SK-N-SH treated with all-trans-retinoic acid at 6 μM for 48 hours (cell line): ENCODE results near the gene CES5A.

Experiments used
- ATAC-seq: fragments of 200-7000 bp; cut with Tn5 transposase; 3 replicates; pipeline ENCODE4 v1.9.1; 2020; ENCODE audit warnings: mild to moderate bottlenecking, moderate library complexity
- ARNTL ChIP-seq: fragments of 450-650 bp; formaldehyde crosslinking; IDR thresholded peaks from 2 replicates; pipeline ENCODE4 v1.5.0; 2020; ENCODE audit warnings: low read depth, mild to moderate bottlenecking, moderate library complexity, borderline replicate concordance
- ESRRG ChIP-seq: fragments of 250-450 bp; sonication (Bioruptor Pico); IDR thresholded peaks from 2 replicates; pipeline ENCODE4 v1.6.1; 2021; ENCODE audit warnings: mild to moderate bottlenecking
- GLIS3 ChIP-seq: fragments of 250-450 bp; sonication (Bioruptor Pico); IDR thresholded peaks from 2 replicates; pipeline ENCODE4 v1.5.0; 2020; ENCODE audit warnings: mild to moderate bottlenecking, moderate library complexity
- ISL1 ChIP-seq: fragments of 250-450 bp; sonication (Bioruptor Pico); IDR thresholded peaks from 2 replicates; pipeline ENCODE4 v2.1.2; 2022; ENCODE audit warnings: mild to moderate bottlenecking, moderate library complexity
- PPARA ChIP-seq: fragments of 250-450 bp; sonication (Bioruptor Pico); IDR thresholded peaks from 2 replicates; pipeline ENCODE4 v1.5.0; 2020; ENCODE audit warnings: mild to moderate bottlenecking, borderline replicate concordance
- RARB ChIP-seq: fragments of 250-450 bp; sonication (Bioruptor Pico); IDR thresholded peaks from 2 replicates; pipeline ENCODE4 v1.8.0; 2021; ENCODE audit warnings: mild to moderate bottlenecking, moderate library complexity
- SNAI2 ChIP-seq: fragments of 250-450 bp; sonication (Bioruptor Pico); IDR thresholded peaks from 2 replicates; pipeline ENCODE4 v1.5.0; 2020; ENCODE audit warnings: mild to moderate bottlenecking, moderate library complexity
- TCF4 ChIP-seq: fragments of 250-450 bp; sonication (Bioruptor Pico); IDR thresholded peaks from 2 replicates; pipeline ENCODE4 v1.8.0; 2021; ENCODE audit warnings: mild to moderate bottlenecking, moderate library complexity, borderline replicate concordance
- ZC3H10 ChIP-seq: fragments of 250-450 bp; sonication (Bioruptor Pico); IDR thresholded peaks from 2 replicates; pipeline ENCODE4 v1.5.1; 2021; ENCODE audit warnings: mild to moderate bottlenecking, moderate library complexity
- ZFP3 ChIP-seq: fragments of 250-450 bp; sonication (Bioruptor Pico); IDR thresholded peaks from 2 replicates; pipeline ENCODE4 v1.5.0; 2020; ENCODE audit warnings: mild to moderate bottlenecking, moderate library complexity
- ZFP30 ChIP-seq: fragments of 450-650 bp; formaldehyde crosslinking; IDR thresholded peaks from 2 replicates; pipeline ENCODE4 v1.5.0; 2022; ENCODE audit warnings: mild to moderate bottlenecking, moderate library complexity
- ZNF565 ChIP-seq: fragments of 450-650 bp; formaldehyde crosslinking; conservative IDR thresholded peaks from 2 replicates; pipeline ENCODE4 v1.5.0; 2020; ENCODE audit warnings: low read depth, mild to moderate bottlenecking, moderate library complexity
- ZNF70 ChIP-seq: fragments of 450-650 bp; formaldehyde crosslinking; IDR thresholded peaks from 2 replicates; pipeline ENCODE4 v1.5.0; 2020; ENCODE audit warnings: mild to moderate bottlenecking, moderate library complexity
- ZNF8 ChIP-seq: fragments of 450-650 bp; formaldehyde crosslinking; IDR thresholded peaks from 2 replicates; pipeline ENCODE4 v1.5.0; 2020; ENCODE audit warnings: mild to moderate bottlenecking, moderate library complexity
- TF ChIP-seq, protein P1 (sequence below): fragments of 250-450 bp; sonication (Bioruptor Pico); IDR thresholded peaks from 2 replicates; pipeline ENCODE4 v1.5.1; 2021; ENCODE audit warnings: mild to moderate bottlenecking, moderate library complexity
- TF ChIP-seq, protein P2 (sequence below): fragments of 250-450 bp; sonication (Bioruptor Pico); IDR thresholded peaks from 2 replicates; pipeline ENCODE4 v1.5.1; 2020; ENCODE audit warnings: low read depth, mild to moderate bottlenecking, moderate library complexity
- TF ChIP-seq, protein P3 (sequence below): fragments of 250-450 bp; sonication (Bioruptor Pico); IDR thresholded peaks from 2 replicates; pipeline ENCODE4 v1.8.0; 2020; ENCODE audit warnings: mild to moderate bottlenecking, moderate library complexity, borderline replicate concordance
- TF ChIP-seq, protein P4 (sequence below): fragments of 250-450 bp; sonication (Bioruptor Pico); IDR thresholded peaks from 2 replicates; pipeline ENCODE4 v1.8.0; 2021; ENCODE audit warnings: low read depth, mild to moderate bottlenecking, moderate library complexity, borderline replicate concordance

The CES5A gene

DNA sequence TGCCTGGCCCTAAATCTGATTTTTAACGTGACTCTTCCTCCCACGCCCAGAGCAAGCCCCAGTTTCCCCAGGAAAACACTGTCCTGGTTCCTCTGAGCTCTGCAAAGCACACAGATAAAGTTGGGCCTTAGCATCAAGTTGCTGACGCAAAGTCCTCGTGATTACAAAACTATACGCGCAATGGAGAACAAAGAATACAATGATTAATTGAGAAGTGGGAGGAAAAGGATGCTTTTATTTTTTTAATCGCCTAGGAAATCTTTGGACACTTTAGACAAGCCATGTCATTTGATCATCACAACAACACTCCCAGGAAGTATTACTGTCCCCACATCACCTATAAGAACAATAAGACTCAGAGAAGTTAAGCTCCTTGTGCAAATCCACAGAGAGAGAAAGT, 30.5 kb upstream of the CES5A start (continued):
- no peak for TF ChIP-seq ZFP3 (CRISPR knock-in tag)
- TF ChIP-seq GLIS3 = no peak

DNA sequence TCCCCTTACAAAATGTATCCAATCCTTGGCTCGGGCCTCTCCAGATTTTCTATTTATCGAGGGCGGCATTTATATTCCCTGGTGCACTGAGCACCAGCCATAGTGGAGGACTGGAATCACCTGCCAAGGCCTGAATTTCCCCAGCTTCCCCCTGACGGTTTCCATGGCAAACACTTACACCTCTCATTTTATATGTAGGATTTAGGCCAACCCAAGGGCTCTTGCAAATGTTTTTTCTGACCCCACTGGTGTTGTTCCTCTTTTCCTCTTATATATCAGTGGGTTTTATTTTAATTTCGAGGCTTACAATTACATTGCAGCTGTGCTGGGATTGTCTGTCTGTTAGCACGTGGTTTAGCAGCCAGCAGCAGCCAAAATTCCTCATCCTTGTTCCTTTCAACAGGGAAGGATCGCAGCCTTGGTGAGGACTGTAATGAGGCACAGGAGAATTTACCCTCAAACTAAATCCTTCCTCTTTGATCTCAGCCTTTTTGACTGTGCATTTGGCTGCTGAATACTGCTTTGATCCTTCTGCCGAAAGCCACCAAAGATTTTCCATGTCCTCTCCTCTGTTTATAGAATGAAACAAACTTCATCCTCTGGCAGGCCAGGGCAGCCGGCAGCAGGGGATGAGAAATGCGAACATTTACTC, 26.5 kb upstream of the CES5A start:
- no peak for ATAC-seq
- TF ChIP-seq ZNF8 = no peak
- TF ChIP-seq, protein P1, sequence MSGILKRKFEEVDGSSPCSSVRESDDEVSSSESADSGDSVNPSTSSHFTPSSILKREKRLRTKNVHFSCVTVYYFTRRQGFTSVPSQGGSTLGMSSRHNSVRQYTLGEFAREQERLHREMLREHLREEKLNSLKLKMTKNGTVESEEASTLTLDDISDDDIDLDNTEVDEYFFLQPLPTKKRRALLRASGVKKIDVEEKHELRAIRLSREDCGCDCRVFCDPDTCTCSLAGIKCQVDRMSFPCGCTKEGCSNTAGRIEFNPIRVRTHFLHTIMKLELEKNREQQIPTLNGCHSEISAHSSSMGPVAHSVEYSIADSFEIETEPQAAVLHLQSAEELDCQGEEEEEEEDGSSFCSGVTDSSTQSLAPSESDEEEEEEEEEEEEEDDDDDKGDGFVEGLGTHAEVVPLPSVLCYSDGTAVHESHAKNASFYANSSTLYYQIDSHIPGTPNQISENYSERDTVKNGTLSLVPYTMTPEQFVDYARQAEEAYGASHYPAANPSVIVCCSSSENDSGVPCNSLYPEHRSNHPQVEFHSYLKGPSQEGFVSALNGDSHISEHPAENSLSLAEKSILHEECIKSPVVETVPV (CRISPR knock-in tag) = no peak
- TF ChIP-seq RARB (CRISPR knock-in tag) = no peak
- TF ChIP-seq ZFP30 (CRISPR knock-in tag) = no peak
- TF ChIP-seq ESRRG = no peak
- TF ChIP-seq, protein P2, sequence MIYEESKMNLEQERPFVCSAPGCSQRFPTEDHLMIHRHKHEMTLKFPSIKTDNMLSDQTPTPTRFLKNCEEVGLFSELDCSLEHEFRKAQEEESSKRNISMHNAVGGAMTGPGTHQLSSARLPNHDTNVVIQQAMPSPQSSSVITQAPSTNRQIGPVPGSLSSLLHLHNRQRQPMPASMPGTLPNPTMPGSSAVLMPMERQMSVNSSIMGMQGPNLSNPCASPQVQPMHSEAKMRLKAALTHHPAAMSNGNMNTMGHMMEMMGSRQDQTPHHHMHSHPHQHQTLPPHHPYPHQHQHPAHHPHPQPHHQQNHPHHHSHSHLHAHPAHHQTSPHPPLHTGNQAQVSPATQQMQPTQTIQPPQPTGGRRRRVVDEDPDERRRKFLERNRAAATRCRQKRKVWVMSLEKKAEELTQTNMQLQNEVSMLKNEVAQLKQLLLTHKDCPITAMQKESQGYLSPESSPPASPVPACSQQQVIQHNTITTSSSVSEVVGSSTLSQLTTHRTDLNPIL (CRISPR knock-in tag) = no peak
- no peak for TF ChIP-seq PPARA (CRISPR knock-in tag)
- no peak for TF ChIP-seq ISL1 (CRISPR knock-in tag)
- TF ChIP-seq, protein P3, sequence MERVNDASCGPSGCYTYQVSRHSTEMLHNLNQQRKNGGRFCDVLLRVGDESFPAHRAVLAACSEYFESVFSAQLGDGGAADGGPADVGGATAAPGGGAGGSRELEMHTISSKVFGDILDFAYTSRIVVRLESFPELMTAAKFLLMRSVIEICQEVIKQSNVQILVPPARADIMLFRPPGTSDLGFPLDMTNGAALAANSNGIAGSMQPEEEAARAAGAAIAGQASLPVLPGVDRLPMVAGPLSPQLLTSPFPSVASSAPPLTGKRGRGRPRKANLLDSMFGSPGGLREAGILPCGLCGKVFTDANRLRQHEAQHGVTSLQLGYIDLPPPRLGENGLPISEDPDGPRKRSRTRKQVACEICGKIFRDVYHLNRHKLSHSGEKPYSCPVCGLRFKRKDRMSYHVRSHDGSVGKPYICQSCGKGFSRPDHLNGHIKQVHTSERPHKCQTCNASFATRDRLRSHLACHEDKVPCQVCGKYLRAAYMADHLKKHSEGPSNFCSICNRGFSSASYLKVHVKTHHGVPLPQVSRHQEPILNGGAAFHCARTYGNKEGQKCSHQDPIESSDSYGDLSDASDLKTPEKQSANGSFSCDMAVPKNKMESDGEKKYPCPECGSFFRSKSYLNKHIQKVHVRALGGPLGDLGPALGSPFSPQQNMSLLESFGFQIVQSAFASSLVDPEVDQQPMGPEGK (CRISPR knock-in tag) = no peak
- TF ChIP-seq, protein P4, sequence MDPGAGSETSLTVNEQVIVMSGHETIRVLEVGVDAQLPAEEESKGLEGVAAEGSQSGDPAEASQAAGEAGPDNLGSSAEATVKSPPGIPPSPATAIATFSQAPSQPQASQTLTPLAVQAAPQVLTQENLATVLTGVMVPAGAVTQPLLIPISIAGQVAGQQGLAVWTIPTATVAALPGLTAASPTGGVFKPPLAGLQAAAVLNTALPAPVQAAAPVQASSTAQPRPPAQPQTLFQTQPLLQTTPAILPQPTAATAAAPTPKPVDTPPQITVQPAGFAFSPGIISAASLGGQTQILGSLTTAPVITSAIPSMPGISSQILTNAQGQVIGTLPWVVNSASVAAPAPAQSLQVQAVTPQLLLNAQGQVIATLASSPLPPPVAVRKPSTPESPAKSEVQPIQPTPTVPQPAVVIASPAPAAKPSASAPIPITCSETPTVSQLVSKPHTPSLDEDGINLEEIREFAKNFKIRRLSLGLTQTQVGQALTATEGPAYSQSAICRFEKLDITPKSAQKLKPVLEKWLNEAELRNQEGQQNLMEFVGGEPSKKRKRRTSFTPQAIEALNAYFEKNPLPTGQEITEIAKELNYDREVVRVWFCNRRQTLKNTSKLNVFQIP (CRISPR knock-in tag) = no peak
- no peak for TF ChIP-seq ZNF565 (CRISPR knock-in tag)
- no peak for TF ChIP-seq SNAI2 (CRISPR knock-in tag)
- no peak for TF ChIP-seq ZNF70 (CRISPR knock-in tag)

DNA sequence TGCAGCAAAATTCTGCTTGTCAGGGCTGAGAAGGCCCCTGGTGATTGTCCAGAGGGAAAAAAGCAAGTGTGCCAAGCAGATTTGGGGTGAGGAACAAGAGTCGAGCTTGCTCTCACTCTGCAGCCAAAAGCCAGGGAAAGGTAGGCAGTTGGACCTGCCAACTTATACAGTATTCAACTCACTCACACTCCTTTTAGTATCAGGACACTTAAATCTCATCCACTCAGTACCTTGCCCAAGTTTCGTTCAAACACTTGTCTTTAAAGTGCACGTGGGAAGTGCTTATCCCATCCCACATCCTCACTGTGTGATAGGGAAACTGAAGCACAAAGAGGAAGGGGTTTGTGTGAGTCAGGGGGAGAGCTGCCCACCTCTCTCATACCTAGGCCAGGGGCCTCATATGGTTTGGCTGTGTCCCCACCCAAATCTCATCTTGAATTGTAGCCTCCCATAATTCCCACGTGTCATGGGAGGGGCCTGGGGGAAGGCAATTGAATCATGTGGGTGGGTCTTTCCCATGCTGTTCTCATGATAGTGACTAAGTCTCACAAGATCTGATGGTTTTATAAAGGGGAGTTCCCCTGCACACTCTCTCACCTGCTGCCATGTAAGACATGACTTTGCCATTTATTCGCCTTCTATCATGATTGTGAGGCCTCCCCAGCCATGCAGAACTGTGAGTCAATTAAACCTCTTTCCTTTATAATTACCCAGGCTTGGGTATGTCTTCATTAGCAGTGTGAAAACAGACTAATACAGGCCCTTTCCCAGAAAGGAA, 25.6 kb upstream of the CES5A start:
- no peak for TF ChIP-seq TCF4 (CRISPR knock-in tag)
- TF ChIP-seq, all 23 proteins: peak for 0

DNA sequence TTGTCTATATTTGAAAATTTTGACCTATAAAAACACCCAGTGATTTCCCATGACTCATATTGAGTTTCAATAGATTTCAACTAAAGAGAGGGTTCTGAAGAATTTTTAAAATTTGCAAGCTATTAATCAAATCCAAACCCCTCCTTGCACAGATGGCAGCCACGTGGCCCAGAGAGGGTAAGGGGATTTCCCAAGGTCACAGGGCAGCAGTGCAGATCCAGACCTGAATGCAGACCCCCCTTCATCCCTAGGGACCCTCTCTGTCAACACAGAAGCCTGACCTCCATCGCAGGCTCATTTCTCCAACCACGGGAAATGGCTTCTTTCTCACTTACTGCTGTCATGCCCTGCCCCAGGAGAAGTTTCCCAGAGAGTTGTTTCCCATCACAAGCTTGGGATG, 24.7 kb upstream of the CES5A start:
- ATAC-seq = no peak

More for the DNA sequence above, 25.6 kb upstream of the CES5A start:
- no peak for ATAC-seq

DNA sequence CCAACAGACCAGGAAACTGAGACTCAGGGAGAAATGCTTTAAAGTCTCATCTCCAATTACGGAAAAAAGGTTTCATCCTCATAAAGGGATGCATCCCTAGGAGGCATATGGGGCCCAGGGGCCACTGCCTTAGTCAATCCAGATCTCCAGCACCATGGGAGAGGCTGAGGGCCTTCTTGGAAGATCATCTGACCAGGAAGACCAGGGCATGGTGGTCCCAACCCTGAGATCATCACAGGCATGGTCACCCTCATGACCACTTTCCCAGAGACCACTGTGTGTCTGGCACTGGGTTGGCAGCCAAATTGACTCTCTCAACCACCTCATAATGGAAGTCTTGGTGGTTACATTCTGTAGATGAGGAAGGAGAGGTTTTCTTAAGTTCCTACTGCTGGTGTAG, 23.4 kb upstream of the CES5A start:
- no peak for ATAC-seq
- TF ChIP-seq TCF4 (CRISPR knock-in tag) (no peak), ISL1 (CRISPR knock-in tag) (no peak), SNAI2 (CRISPR knock-in tag) (no peak), PPARA (CRISPR knock-in tag) (no peak), ESRRG (no peak), ZFP3 (CRISPR knock-in tag) (no peak), ZNF565 (CRISPR knock-in tag) (no peak), ARNTL (CRISPR knock-in tag) (no peak), ZC3H10 (CRISPR knock-in tag) (no peak), GLIS3 (no peak)
- TF ChIP-seq, protein P3 (CRISPR knock-in tag) = no peak
- TF ChIP-seq, protein P2 (CRISPR knock-in tag) = no peak
- TF ChIP-seq, protein P4 (CRISPR knock-in tag) = no peak

More for the DNA sequence above, 24.7 kb upstream of the CES5A start:
- no peak for TF ChIP-seq RARB (CRISPR knock-in tag)
- no peak for TF ChIP-seq ESRRG
- TF ChIP-seq SNAI2 (CRISPR knock-in tag) = no peak
- no peak for TF ChIP-seq ZNF70 (CRISPR knock-in tag)
- no peak for TF ChIP-seq ZFP30 (CRISPR knock-in tag)
